ENCODE results near the gene CWC15.
"Not testable (repeated sequence)": the region's sequence is repeated elsewhere in the genome, so short reads cannot be mapped to it uniquely, and the experiment has no call there.

Gene CWC15

GRCh38 chr11:94934362-94934761 lies 39.0 kb downstream of the CWC15 start:
- TF ChIP-seq, protein P1, sequence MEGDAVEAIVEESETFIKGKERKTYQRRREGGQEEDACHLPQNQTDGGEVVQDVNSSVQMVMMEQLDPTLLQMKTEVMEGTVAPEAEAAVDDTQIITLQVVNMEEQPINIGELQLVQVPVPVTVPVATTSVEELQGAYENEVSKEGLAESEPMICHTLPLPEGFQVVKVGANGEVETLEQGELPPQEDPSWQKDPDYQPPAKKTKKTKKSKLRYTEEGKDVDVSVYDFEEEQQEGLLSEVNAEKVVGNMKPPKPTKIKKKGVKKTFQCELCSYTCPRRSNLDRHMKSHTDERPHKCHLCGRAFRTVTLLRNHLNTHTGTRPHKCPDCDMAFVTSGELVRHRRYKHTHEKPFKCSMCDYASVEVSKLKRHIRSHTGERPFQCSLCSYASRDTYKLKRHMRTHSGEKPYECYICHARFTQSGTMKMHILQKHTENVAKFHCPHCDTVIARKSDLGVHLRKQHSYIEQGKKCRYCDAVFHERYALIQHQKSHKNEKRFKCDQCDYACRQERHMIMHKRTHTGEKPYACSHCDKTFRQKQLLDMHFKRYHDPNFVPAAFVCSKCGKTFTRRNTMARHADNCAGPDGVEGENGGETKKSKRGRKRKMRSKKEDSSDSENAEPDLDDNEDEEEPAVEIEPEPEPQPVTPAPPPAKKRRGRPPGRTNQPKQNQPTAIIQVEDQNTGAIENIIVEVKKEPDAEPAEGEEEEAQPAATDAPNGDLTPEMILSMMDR (IDR thresholded peaks at IDR 0.05; ENCODE audit: low read depth, low read length), result no peak
- H3K27ac ChIP-seq, result no peak overlapping the region
- no peak for DNase-seq
- no peak overlapping the region for H3K4me3 ChIP-seq (ENCODE audit: low read depth, low read length)
- no peaks in the 10 kb centered on the region for H3K27me3 ChIP-seq (ENCODE audit: insufficient read depth, low read depth, severe bottlenecking)
- no peaks in the 10 kb centered on the region for H3K36me3 ChIP-seq
- no peaks in the 10 kb centered on the region for H3K9me3 ChIP-seq (ENCODE audit: severe bottlenecking)

DNA sequence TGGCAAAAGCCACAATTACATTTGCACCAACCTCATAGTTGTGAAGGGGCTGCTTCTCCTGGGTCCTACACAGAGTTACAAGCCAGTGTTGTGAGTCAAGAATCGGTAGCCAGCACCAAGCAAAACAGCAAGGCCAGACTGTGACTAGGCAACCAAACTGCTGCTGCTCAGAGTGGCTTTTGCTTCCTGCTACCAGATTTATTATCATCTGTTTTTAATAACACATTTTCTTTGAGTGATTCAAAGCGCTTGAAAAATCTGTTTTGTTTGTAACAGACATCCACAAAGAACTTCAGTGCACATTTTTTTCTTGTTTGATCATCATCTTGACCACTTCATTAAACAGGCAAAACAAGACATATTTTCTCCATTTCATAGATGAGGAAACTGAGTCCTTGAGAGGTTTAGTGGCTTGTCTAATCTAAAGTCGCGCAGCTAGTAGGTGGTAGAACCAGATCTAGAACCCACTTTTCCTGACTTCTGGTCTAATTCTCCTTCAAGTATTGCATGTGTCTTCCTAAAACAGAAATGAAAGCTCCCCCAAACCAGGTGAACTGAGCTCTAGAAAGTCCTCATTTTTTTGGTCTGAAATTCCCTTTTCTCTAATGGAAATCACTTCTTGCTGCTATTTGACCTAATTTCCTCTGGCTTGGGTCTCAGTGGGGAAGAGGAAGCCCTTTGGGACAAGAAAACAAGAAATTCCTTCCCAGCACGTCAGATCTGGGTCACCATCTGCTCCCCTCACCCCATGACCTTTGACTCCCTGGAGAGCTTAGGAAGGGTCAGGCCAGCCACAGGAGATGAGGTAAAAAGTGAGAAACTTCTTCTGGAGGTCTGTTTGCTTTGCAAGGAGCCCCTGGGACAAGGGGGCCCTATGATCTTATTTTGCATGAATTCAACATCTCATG lies 39.9 kb downstream of the CWC15 start:
- Histone ChIP-seq H3K9me3 (ENCODE audit: severe bottlenecking) (no peaks in the 10 kb centered on the region), H3K27me3 (ENCODE audit: insufficient read depth, low read depth, severe bottlenecking) (no peaks in the 10 kb centered on the region), H3K4me3 (ENCODE audit: low read depth, low read length) (no peak overlapping the region), H3K36me3 (no peaks in the 10 kb centered on the region), H3K27ac (no peak overlapping the region)
- DNase-seq, result no peak
- TF ChIP-seq, protein P1 (IDR thresholded peaks at IDR 0.05; ENCODE audit: low read depth, low read length), result no peak

- TF ChIP-seq, protein P1 (IDR thresholded peaks at IDR 0.05; ENCODE audit: low read depth, low read length), result no peak
- Histone ChIP-seq H3K4me3 (ENCODE audit: low read depth, low read length) (no peak overlapping the region), H3K27ac (no peak overlapping the region), H3K27me3 (ENCODE audit: insufficient read depth, low read depth, severe bottlenecking) (no peaks in the 10 kb centered on the region), H3K9me3 (ENCODE audit: severe bottlenecking) (no peaks in the 10 kb centered on the region), H3K36me3 (no peaks in the 10 kb centered on the region)
- DNase-seq, result no peak
Measured at GRCh38 chr11:94932503-94932902, 40.9 kb downstream of the CWC15 start.

GRCh38 chr11:94932072-94932471 lies 41.3 kb downstream of the CWC15 start:
- not testable (repeated sequence) for H3K27me3 ChIP-seq (ENCODE audit: insufficient read depth, low read depth, severe bottlenecking); H3K27ac ChIP-seq; H3K4me3 ChIP-seq (ENCODE audit: low read depth, low read length); H3K36me3 ChIP-seq; DNase-seq; H3K9me3 ChIP-seq (ENCODE audit: severe bottlenecking)

- H3K9me3 ChIP-seq (ENCODE audit: severe bottlenecking), result no peaks in the 10 kb centered on the region
- H3K27ac ChIP-seq, result no peak overlapping the region
- H3K27me3 ChIP-seq (ENCODE audit: insufficient read depth, low read depth, severe bottlenecking), result no peaks in the 10 kb centered on the region
- no peak overlapping the region for H3K4me3 ChIP-seq (ENCODE audit: low read depth, low read length)
- TF ChIP-seq, protein P1 (IDR thresholded peaks at IDR 0.05; ENCODE audit: low read depth, low read length), result no peak
- DNase-seq, result no peak
- no peaks in the 10 kb centered on the region for H3K36me3 ChIP-seq
Measured at GRCh38 chr11:94928117-94928990, 45.0 kb downstream of the CWC15 start.

DNA sequence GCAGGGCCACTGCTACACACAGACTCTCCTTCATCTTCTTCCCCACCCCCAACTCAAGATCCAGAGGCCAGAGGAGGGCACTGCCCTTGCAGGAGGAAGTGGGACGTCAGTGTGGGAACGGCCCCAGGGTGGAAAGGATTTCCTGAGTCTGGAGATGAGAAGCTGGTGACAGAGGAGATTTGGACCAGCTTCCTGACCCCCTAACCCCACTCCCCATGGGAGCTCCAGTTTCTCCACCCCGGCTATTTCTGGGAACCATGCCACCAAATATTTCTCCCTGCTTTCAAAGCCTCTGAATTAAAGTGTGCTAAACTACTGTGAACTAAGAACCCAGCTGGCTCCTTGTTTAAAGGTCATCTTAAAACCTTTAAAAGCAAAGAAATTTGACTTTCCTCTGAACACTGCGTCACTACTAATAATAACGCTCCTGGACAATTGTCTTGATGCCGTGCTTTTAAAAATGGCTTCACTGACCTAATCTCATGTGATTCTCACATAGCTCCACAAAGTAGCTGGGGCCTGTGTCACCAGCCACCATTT lies 46.6 kb downstream of the CWC15 start:
- no peak overlapping the region for H3K4me3 ChIP-seq (ENCODE audit: low read depth, low read length)
- no peak for DNase-seq

More for the DNA sequence above, 46.6 kb downstream of the CWC15 start:
- Histone ChIP-seq H3K9me3 (ENCODE audit: severe bottlenecking) (no peaks in the 10 kb centered on the region), H3K27me3 (ENCODE audit: insufficient read depth, low read depth, severe bottlenecking) (no peaks in the 10 kb centered on the region), H3K36me3 (no peaks in the 10 kb centered on the region), H3K27ac (no peak overlapping the region)
- TF ChIP-seq, protein P1 (IDR thresholded peaks at IDR 0.05; ENCODE audit: low read depth, low read length), result no peak
